ENCODE measurements around the gene FUT1.

FUT1 gene

DNA sequence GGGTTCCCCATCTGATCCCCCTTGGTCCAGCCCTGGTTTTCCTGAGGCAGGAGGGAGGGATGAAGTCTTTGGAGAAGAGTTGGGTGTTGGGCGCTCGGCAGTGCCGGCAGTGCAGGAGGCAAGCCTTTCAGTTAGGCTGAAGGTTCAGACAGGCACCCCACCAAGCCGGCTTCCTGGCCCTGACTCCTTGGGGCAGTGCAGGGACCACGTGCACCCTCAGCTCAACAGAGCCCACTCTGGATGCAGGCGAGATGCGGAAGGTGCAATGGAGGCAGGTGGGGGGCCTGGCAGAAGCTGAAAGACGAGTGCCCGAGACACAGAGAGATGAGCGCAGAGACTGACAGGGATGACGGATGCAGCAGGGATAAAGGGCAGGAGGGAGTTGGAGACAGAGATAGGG, 44.0 kb downstream of the FUT1 start:
- no peak for TF ChIP-seq EZH2phosphoT487 (IDR thresholded peaks at IDR 0.05; ENCODE audit: low read depth)
- TF ChIP-seq, protein P1, sequence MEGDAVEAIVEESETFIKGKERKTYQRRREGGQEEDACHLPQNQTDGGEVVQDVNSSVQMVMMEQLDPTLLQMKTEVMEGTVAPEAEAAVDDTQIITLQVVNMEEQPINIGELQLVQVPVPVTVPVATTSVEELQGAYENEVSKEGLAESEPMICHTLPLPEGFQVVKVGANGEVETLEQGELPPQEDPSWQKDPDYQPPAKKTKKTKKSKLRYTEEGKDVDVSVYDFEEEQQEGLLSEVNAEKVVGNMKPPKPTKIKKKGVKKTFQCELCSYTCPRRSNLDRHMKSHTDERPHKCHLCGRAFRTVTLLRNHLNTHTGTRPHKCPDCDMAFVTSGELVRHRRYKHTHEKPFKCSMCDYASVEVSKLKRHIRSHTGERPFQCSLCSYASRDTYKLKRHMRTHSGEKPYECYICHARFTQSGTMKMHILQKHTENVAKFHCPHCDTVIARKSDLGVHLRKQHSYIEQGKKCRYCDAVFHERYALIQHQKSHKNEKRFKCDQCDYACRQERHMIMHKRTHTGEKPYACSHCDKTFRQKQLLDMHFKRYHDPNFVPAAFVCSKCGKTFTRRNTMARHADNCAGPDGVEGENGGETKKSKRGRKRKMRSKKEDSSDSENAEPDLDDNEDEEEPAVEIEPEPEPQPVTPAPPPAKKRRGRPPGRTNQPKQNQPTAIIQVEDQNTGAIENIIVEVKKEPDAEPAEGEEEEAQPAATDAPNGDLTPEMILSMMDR (IDR thresholded peaks at IDR 0.05; ENCODE audit: low read depth, low read length), result no peak
- Histone ChIP-seq H3K79me2 (ENCODE audit: low read length) (0 out of 2 replicates have a peak, but pooled peaks cover 6% of the 10 kb centered on the region), H3K4me1 (ENCODE audit: low read length) (peaks cover 6% of the 10 kb centered on the region), H2AFZ (ENCODE audit: low read depth, low read length) (no peak overlapping the region), H3K9me3 (ENCODE audit: insufficient read depth, low read length) (peaks cover 5% of the 10 kb centered on the region; the same call in 1 of the 2 replicates), H4K20me1 (ENCODE audit: insufficient read depth, low read length) (no peaks in the 10 kb centered on the region), H3K27me3 (ENCODE audit: low read depth, low read length) (no peaks in the 10 kb centered on the region), H3K4me3 (ENCODE audit: low read length) (no peak overlapping the region), H3K36me3 (replicated peaks; ENCODE audit: low read depth, low read length) (peaks cover 6% of the 10 kb centered on the region), H3K27ac (ENCODE audit: low read length) (no peak overlapping the region), H3K4me2 (ENCODE audit: low read length) (no peak overlapping the region), H3K9ac (ENCODE audit: low read length) (no peak overlapping the region)

DNA sequence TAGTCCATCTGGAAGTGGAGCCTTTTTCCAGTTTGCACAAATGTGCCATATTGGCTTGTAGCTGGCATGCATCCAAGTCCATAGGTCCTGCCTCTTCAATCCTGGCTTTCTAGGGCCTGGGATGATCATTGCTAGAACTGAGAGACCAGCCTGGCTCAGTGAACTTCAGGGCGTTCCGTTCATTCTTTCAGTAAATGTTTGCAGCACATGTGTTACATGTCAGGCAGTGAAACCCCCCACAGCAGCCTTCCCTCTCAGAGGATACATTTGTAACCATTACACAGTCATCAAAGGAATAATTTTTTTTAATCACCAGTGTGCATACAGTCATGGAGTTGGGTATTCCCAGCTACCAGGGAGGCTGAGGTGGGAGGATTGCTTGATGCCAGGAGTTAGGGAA, 47.0 kb downstream of the FUT1 start:
- Histone ChIP-seq H3K27ac (ENCODE audit: low read length) (no peak overlapping the region), H3K4me2 (ENCODE audit: low read length) (no peak overlapping the region), H3K79me2 (ENCODE audit: low read length) (no peaks in the 10 kb centered on the region), H3K4me1 (ENCODE audit: low read length) (no peaks in the 10 kb centered on the region), H3K27me3 (ENCODE audit: low read depth, low read length) (no peaks in the 10 kb centered on the region), H3K4me3 (ENCODE audit: low read length) (no peak overlapping the region), H4K20me1 (ENCODE audit: insufficient read depth, low read length) (no peaks in the 10 kb centered on the region), H2AFZ (ENCODE audit: low read depth, low read length) (no peak overlapping the region), H3K9me3 (ENCODE audit: insufficient read depth, low read length) (no peaks in the 10 kb centered on the region), H3K9ac (ENCODE audit: low read length) (no peak overlapping the region), H3K36me3 (replicated peaks; ENCODE audit: low read depth, low read length) (no peaks in the 10 kb centered on the region)
- TF ChIP-seq, protein P1 (IDR thresholded peaks at IDR 0.05; ENCODE audit: low read depth, low read length), result no peak
- TF ChIP-seq EZH2phosphoT487 (IDR thresholded peaks at IDR 0.05; ENCODE audit: low read depth), result no peak

DNA sequence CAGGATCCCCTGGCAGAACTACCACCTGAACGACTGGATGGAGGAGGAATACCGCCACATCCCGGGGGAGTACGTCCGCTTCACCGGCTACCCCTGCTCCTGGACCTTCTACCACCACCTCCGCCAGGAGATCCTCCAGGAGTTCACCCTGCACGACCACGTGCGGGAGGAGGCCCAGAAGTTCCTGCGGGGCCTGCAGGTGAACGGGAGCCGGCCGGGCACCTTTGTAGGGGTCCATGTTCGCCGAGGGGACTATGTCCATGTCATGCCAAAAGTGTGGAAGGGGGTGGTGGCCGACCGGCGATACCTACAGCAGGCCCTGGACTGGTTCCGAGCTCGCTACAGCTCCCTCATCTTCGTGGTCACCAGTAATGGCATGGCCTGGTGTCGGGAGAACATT, 49.1 kb downstream of the FUT1 start:
- Histone ChIP-seq H3K36me3 (replicated peaks; ENCODE audit: low read depth, low read length) (no peaks in the 10 kb centered on the region), H3K9me3 (ENCODE audit: insufficient read depth, low read length) (no peaks in the 10 kb centered on the region), H3K27me3 (ENCODE audit: low read depth, low read length) (no peaks in the 10 kb centered on the region), H3K79me2 (ENCODE audit: low read length) (no peaks in the 10 kb centered on the region), H2AFZ (ENCODE audit: low read depth, low read length) (no peak overlapping the region), H3K27ac (ENCODE audit: low read length) (no peak overlapping the region), H3K4me3 (ENCODE audit: low read length) (no peak overlapping the region), H3K4me1 (ENCODE audit: low read length) (no peaks in the 10 kb centered on the region), H4K20me1 (ENCODE audit: insufficient read depth, low read length) (no peaks in the 10 kb centered on the region), H3K9ac (ENCODE audit: low read length) (no peak overlapping the region), H3K4me2 (ENCODE audit: low read length) (no peak overlapping the region)
- TF ChIP-seq EZH2phosphoT487 (IDR thresholded peaks at IDR 0.05; ENCODE audit: low read depth), result no peak
- TF ChIP-seq, protein P1 (IDR thresholded peaks at IDR 0.05; ENCODE audit: low read depth, low read length), result no peak

DNA sequence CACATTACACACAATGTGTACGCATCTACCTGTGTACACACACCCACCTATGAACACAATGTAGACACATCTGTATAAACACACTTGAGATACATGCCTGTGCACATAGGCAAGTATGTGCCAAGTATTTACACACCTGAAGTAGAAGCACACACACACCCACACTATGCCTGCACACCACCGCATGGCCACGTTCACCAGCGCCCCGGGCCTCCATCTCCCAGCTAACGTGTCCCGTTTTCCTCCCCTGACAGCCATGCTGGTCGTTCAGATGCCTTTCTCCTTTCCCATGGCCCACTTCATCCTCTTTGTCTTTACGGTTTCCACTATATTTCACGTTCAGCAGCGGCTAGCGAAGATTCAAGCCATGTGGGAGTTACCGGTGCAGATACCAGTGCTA, 49.7 kb downstream of the FUT1 start:
- Histone ChIP-seq H3K27me3 (ENCODE audit: low read depth, low read length) (no peaks in the 10 kb centered on the region), H2AFZ (ENCODE audit: low read depth, low read length) (no peak overlapping the region), H3K4me3 (ENCODE audit: low read length) (no peak overlapping the region), H3K79me2 (ENCODE audit: low read length) (no peaks in the 10 kb centered on the region), H3K4me2 (ENCODE audit: low read length) (no peak overlapping the region), H3K36me3 (replicated peaks; ENCODE audit: low read depth, low read length) (no peaks in the 10 kb centered on the region), H3K9ac (ENCODE audit: low read length) (no peak overlapping the region), H3K27ac (ENCODE audit: low read length) (no peak overlapping the region), H3K4me1 (ENCODE audit: low read length) (no peaks in the 10 kb centered on the region), H3K9me3 (ENCODE audit: insufficient read depth, low read length) (no peaks in the 10 kb centered on the region), H4K20me1 (ENCODE audit: insufficient read depth, low read length) (no peaks in the 10 kb centered on the region)
- TF ChIP-seq EZH2phosphoT487 (IDR thresholded peaks at IDR 0.05; ENCODE audit: low read depth), result no peak
- TF ChIP-seq, protein P1 (IDR thresholded peaks at IDR 0.05; ENCODE audit: low read depth, low read length), result no peak

All from OCI-LY3 (cell line).